ENCODE measurements around the gene SYNDIG1.

GRCh38 chr20:24422091-24422760, 47.2 kb upstream of the SYNDIG1 start:
- no peak for TF ChIP-seq CTCF (IDR thresholded peaks at IDR 0.05)
- no peak for TF ChIP-seq POLR2A (IDR thresholded peaks at IDR 0.05)
